B cell (primary cell): ENCODE measurements around the gene LIPH. TPM values are rescaled to one million over a fixed set of nuclear protein-coding genes. Genes with fewer than 3 reads are reported as not detected.

Experiments used
- ATAC-seq: fragments of 200-7000 bp; cut with Tn5 transposase; one replicate; pipeline ENCODE4 v1.10.0; 2021; ENCODE audit warnings: low read depth, mild to moderate bottlenecking, moderate number of reproducible peaks, moderate library complexity
- CTCF ChIA-PET: fragments of 350-600 bp; sonication (Branson Sonifier 250); formaldehyde crosslinking; loops from one replicate; lab custom pipeline; 2021; ENCODE audit warnings: antibody characterized with exemption, inconsistent platforms; lab: Charles Lee
- POLR2A ChIA-PET: fragments of 350-600 bp; sonication (Branson Sonifier 250); formaldehyde crosslinking; loops from one replicate; lab custom pipeline; 2021; ENCODE audit warnings: antibody characterized with exemption; lab: Charles Lee
- DNase-seq: peaks from one replicate; pipeline ENCODE4 v3.0.0; 2013
- H2AFZ ChIP-seq: 2 replicates; pipeline ENCODE4 v1.6.1; 2012; ENCODE audit warnings: mild to moderate bottlenecking, low read depth, low read length; ENCODE audit not compliant: insufficient read depth, poor library complexity, severe bottlenecking
- H3K27ac ChIP-seq, 2 donors: 1 replicate in 1 of 2; 2 replicates in 1 of 2; pipeline ENCODE4 v1.5.1; 2012 to 2013; ENCODE audit warnings: low read length in 2 of 2, mild to moderate bottlenecking in 2 of 2, moderate library complexity in 1 of 2
- H3K27me3 ChIP-seq, 4 experiments: fragments of 200-600 bp in 1 of 4; sonication (generic) in 1 of 4; replicated peaks in 1 of 4; 1 replicate in 2 of 4; 2 replicates in 2 of 4; pipeline versions ENCODE4 v1.6.1 to v1.7.0; 2013 to 2016; ENCODE audit warnings: low read length in 3 of 4, mild to moderate bottlenecking in 2 of 4, mixed read lengths in 1 of 4, moderate library complexity in 1 of 4; ENCODE audit not compliant: insufficient read depth in 4 of 4, control insufficient read depth in 3 of 4; ENCODE audit errors: control extremely low read depth in 1 of 4
- H3K36me3 ChIP-seq, 2 experiments: replicated peaks in 1 of 2; 1 replicate in 1 of 2; 2 replicates in 1 of 2; pipeline versions ENCODE4 v1.6.1 to v1.7.1; 2013; ENCODE audit warnings: low read length in 1 of 2; ENCODE audit not compliant: insufficient read depth in 2 of 2, control insufficient read depth in 1 of 2; ENCODE audit errors: control extremely low read depth in 1 of 2, extremely low read depth in 1 of 2
- H3K4me1 ChIP-seq, 2 donors: fragments of 200-600 bp in 1 of 2; sonication (generic) in 1 of 2; 1 replicate in 1 of 2; 2 replicates in 1 of 2; pipeline versions ENCODE4 v1.5.1 to v1.6.1; 2013 to 2017; ENCODE audit warnings: low read length in 2 of 2; ENCODE audit not compliant: control insufficient read depth in 2 of 2, insufficient read depth in 2 of 2
- H3K4me2 ChIP-seq: replicated peaks from 2 replicates; pipeline ENCODE3; 2012; ENCODE audit warnings: mild to moderate bottlenecking, low read depth, low read length; ENCODE audit not compliant: poor library complexity, severe bottlenecking
- H3K4me3 ChIP-seq, 5 experiments: fragments of 200-600 bp in 1 of 5; sonication (generic) in 1 of 5; 1 replicate in 3 of 5; 2 replicates in 2 of 5; pipeline versions ENCODE4 v1.5.1 to v1.7.0; 2011 to 2016; ENCODE audit warnings: low read length in 4 of 5, mild to moderate bottlenecking in 4 of 5, low read depth in 2 of 5, control low read depth in 1 of 5, moderate library complexity in 1 of 5; ENCODE audit not compliant: insufficient read depth in 1 of 5; ENCODE audit errors: control extremely low read depth in 1 of 5, extremely low read depth in 1 of 5
- H3K79me2 ChIP-seq: fragments of 200-600 bp; sonication (generic); one replicate; pipeline ENCODE4 v1.6.0; 2016; ENCODE audit warnings: low read length; ENCODE audit not compliant: control insufficient read depth, insufficient read depth
- H3K9ac ChIP-seq: fragments of 200-600 bp; sonication (generic); 2 replicates; pipeline ENCODE4 v1.6.1; 2017; ENCODE audit warnings: mild to moderate bottlenecking, low read length, moderate library complexity
- H3K9me3 ChIP-seq, 3 donors: one replicate each; pipeline versions ENCODE4 v1.6.1 to v1.7.1; 2013; ENCODE audit warnings: low read length in 2 of 3; ENCODE audit not compliant: control insufficient read depth in 2 of 3, insufficient read depth in 1 of 3; ENCODE audit errors: control extremely low read depth in 1 of 3
- H4K20me1 ChIP-seq: 2 replicates; pipeline ENCODE4 v1.6.0; 2012; ENCODE audit warnings: mild to moderate bottlenecking, low read length; ENCODE audit not compliant: insufficient read depth, control insufficient read depth, poor library complexity, severe bottlenecking
- H3K27ac Mint-ChIP-seq: one replicate; pipeline ENCODE4 v1.8.0; 2021; ENCODE audit warnings: mixed read lengths
- H3K27me3 Mint-ChIP-seq: one replicate; pipeline ENCODE4 v1.8.0; 2021; ENCODE audit warnings: mixed read lengths
- H3K4me1 Mint-ChIP-seq: one replicate; pipeline ENCODE4 v1.8.0; 2021; ENCODE audit warnings: mixed read lengths
- H3K4me3 Mint-ChIP-seq: one replicate; pipeline ENCODE4 v1.8.0; 2021; ENCODE audit warnings: mixed read lengths
- H3K9me3 Mint-ChIP-seq: one replicate; pipeline ENCODE4 v1.8.0; 2022; ENCODE audit warnings: mixed read lengths; ENCODE audit not compliant: insufficient read depth
- CTCF ChIP-seq: fragments of 200-600 bp; IDR thresholded peaks from one replicate; pipeline ENCODE4 v1.8.0; 2022; ENCODE audit warnings: antibody characterized with exemption, mild to moderate bottlenecking
- EZH2 ChIP-seq: IDR thresholded peaks from 2 replicates; pipeline ENCODE4 v1.6.1; 2012; ENCODE audit warnings: borderline replicate concordance, low read depth, mild to moderate bottlenecking, moderate library complexity, low read length; ENCODE audit not compliant: insufficient read depth, poor library complexity, severe bottlenecking
- WGBS: methylation state at CpG from one replicate; pipeline ENCODE4 v1.1.5; 2013; ENCODE audit warnings: missing lambda C conversion rate; ENCODE audit not compliant: insufficient coverage; 5-methylcytosine and 5-hydroxymethylcytosine counted together
- intact Hi-C: fragments of 100-400 bp; cut with micrococcal nuclease; formaldehyde crosslinking; loops from one replicate; pipeline ENCODE4 v1.10.0; 2022
- polyA plus RNA-seq: library from polyadenylated mRNA; depleted of rRNA; stranded (reverse); fragments of >200 nt; gene quantifications from 2 replicates; pipeline ENCODE4 v1.2.3, GENCODE V29; 2012
- total RNA-seq, 2 donors: library from RNA; stranded (reverse); fragments of 120-200 nt in 1 of 2; gene quantifications; 1 replicate in 1 of 2; 2 replicates in 1 of 2; pipeline versions ENCODE4 v1.2.3 to v1.2.4, GENCODE V29; 2013 to 2022

Gene LIPH
- total and polyA plus RNA-seq, 2 donors (not counting 1 experiment from before 2014, with no cell fraction given) = not detected

- Histone ChIP-seq H4K20me1 (no peaks in the 10 kb centered on the region), H3K79me2 (no peaks in the 10 kb centered on the region), H3K27ac (no peak overlapping the region), H3K9ac (no peak overlapping the region), H3K27me3 (no peaks in the 10 kb centered on the region), H3K4me2 (no peak overlapping the region), H3K36me3 (peaks cover 4 to 20% of the 10 kb centered on the region in 2 experiments), H3K4me1 (no peaks in the 10 kb centered on the region), H2AFZ (no peak overlapping the region), H3K9me3 (no peaks in the 10 kb centered on the region), H3K4me3 (no peak overlapping the region)
- Mint-ChIP-seq H3K9me3 (no peaks in the 10 kb centered on the region), H3K27me3 (no peaks in the 10 kb centered on the region), H3K27ac (no peak overlapping the region), H3K4me1 (peaks cover 3% of the 10 kb centered on the region), H3K4me3 (no peak overlapping the region)
- intact Hi-C loops = no loop called here
- TF ChIP-seq EZH2 (no peak), CTCF (no peak)
- ATAC-seq (no peak), DNase-seq (no peak)
- CTCF ChIA-PET = interaction anchor here (0.6 kb wide), 1 partner anchor 72 kb away, joined by 3 read pairs; no protein-coding TSS in a partner anchor
- POLR2A ChIA-PET = no interaction called here
- WGBS = 97% methylated on average over 5 of the region's 5 CpGs
Observed at GRCh38 chr3:185486394-185486793, 66.0 kb downstream of the LIPH start.

GRCh38 chr3:185484296-185484695, 68.1 kb downstream of the LIPH start:
- no peak for TF ChIP-seq CTCF
- no peak for TF ChIP-seq EZH2
- H3K9me3 ChIP-seq = peaks cover 0 to 3% (median 0%) of the 10 kb centered on the region in 3 donors
- POLR2A ChIA-PET = no interaction called here
- intact Hi-C loops = no loop called here
- H3K4me3 ChIP-seq = no peak overlapping the region
- no peak overlapping the region for H3K4me3 Mint-ChIP-seq
- H3K36me3 ChIP-seq = peaks cover 2 to 6% of the 10 kb centered on the region in 2 experiments
- no peak overlapping the region for H3K27ac Mint-ChIP-seq
- no peak overlapping the region for H2AFZ ChIP-seq
- H3K9ac ChIP-seq = no peak overlapping the region
- peaks cover 3% of the 10 kb centered on the region for H3K4me1 Mint-ChIP-seq
- H3K9me3 Mint-ChIP-seq = no peaks in the 10 kb centered on the region
- no peak overlapping the region for H3K4me2 ChIP-seq
- no peaks in the 10 kb centered on the region for H4K20me1 ChIP-seq
- no peaks in the 10 kb centered on the region for H3K79me2 ChIP-seq
- 100% methylated on average over 3 of the region's 3 CpGs for WGBS
- no peaks in the 10 kb centered on the region for H3K27me3 ChIP-seq
- ATAC-seq (no peak), DNase-seq (no peak)
- H3K27me3 Mint-ChIP-seq = no peaks in the 10 kb centered on the region
- no peaks in the 10 kb centered on the region for H3K4me1 ChIP-seq
- CTCF ChIA-PET = no interaction called here
- no peak overlapping the region for H3K27ac ChIP-seq
